GM21825 (cell line): ENCODE measurements around the gene STEAP2.
"Not testable (repeated sequence)": the region's sequence is repeated elsewhere in the genome, so short reads cannot be mapped to it uniquely, and the experiment has no call there.

Experiments used
- ATAC-seq: cut with Tn5 transposase; IDR thresholded peaks from one replicate; pipeline ENCODE4 v1.9.1; 2021; ENCODE audit warnings: mild to moderate bottlenecking, moderate library complexity; ENCODE audit not compliant: unreplicated experiment

The STEAP2 gene

DNA sequence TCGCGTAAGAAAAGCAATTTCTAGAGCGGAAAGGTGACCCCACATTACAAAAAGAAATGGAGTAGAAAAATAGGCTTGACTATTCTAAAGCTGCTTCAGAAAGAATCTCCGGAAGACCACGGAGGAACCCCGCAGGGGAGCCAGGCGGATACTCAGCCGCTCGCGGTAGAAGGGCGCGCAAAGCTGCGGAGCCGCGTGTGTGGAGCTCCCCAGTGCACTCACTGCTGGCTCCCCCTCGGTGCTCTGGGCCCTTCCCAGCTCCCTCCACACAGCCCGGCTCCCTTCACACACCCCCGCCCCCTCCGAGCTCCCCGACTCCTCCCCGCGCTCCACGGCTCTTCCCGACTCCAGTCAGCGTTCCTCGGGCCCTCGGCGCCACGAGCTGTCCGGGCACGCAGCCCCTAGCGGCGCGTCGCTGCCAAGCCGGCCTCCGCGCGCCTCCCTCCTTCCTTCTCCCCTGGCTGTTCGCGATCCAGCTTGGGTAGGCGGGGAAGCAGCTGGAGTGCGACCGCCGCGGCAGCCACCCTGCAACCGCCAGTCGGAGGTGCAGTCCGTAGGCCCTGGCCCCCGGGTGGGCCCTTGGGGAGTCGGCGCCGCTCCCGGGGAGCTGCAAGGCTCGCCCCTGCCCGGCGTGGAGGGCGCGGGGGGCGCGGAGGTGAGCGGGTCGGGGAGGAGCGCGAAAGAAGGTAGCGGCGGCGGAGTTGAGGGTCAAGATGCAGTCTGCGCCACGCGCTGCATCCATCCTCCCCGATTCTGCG is at the start of gene STEAP2:
TSS of gene STEAP2 (plus strand) at position 350 of the 758 bp plus-strand sequence. CDS start 13,343 bp downstream, outside the sequence.
- peak; percentile 91 for ATAC-seq

DNA sequence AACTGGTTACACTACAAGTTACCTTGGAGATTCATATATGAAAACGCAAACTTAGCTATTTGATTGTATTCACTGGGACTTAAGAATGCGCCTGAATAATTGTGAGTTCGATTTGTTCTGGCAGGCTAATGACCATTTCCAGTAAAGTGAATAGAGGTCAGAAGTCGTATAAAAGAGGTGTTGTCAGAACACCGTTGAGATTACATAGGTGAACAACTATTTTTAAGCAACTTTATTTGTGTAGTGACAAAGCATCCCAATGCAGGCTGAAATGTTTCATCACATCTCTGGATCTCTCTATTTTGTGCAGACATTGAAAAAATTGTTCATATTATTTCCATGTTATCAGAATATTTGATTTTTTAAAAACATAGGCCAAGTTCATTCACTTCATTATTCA is 48.0 kb upstream of the STEAP2 start:
- ATAC-seq: no peak

DNA sequence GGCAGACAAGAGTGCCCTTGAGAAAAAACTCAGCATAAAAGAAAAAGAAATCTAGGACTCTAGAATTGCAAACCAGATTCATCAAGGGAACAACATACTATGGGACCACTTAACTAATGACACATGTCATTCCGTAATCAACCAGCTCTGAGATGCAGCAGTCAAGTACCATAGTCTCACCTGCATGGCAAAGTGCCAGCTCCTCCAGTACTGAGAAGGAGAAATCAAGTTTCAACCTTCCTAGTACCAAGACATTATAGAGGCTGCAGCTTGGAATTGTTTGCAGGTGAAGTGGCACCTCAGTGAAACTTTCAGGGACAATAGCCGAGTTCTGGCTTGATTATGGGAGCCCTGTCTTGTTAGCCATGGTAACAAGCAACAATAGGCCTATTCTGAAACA is 45.8 kb upstream of the STEAP2 start:
- ATAC-seq: no peak

DNA sequence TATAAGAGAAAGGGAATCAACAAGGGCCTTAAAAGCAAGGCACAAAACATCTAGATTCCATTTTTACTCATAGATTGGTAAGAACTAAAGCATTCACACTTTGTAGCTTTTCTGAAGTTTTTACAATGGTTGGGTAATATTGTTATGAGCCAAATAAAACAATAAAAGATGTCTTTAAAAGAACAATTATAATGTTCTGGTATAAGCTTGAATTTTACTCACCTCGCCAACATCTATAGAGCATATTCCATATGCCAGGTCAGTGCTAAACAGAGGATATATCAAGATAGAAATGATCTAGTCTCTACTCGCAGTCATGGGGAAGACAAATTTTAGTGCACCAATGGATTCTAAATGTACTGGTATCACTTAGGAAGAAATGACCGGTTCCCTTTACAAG is 45.4 kb upstream of the STEAP2 start:
- no peak for ATAC-seq

DNA sequence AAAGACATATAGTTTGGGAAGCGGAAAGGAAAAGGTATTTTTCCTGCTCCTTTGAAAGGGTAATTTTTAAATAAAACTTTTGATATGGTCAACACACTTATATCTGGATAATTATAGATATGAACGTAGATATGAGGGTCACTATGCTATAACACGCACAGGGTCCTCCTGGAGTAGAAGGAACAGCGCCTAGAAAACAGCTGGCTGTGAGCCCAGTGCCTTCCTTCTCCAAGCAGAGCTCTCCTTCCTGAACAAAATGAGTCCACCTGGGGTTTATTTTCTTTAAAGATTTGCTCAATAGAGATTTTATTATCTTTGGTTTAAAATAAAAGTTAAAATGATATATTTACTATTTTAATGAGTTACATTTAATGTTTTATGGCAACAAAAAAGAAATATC is 44.2 kb upstream of the STEAP2 start:
- ATAC-seq: no peak

DNA sequence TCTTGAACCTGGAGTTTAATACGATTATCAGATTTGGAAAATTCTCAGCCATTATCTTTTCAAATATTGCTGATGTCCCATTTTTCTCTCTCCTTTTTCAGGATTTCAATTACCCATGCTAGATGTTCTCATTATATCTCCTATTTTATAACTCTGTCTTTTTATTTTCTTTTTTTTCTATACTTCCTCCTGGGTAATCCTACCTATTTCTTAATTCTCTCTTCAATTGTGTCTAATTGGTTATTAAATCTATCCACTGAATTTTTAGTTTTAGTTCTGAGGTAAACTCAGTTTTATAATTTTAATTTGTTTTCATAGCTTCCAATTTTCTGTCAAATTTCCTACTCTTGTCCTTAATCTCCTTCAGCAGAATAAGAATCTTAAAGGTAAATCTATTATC is 41.6 kb upstream of the STEAP2 start:
- ATAC-seq: no peak

DNA sequence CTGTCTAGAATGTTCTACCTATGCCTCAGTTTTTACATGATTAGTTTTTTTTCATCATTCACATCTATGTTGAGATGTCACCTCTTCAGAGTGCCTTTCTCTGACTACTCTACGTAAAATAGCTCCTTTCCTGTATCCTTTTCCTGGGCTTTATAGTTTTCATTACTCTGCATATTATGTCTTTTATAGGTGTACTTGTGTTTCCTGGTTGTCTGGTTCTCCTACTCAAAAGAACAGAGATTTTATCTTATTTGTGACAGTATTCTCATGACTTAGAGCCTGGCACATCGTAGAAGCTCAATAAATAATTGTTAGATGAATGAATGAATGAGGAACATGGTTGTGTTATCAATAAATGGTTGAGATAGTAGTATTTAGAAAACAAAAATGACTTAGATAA is 39.4 kb upstream of the STEAP2 start:
- ATAC-seq: no peak

DNA sequence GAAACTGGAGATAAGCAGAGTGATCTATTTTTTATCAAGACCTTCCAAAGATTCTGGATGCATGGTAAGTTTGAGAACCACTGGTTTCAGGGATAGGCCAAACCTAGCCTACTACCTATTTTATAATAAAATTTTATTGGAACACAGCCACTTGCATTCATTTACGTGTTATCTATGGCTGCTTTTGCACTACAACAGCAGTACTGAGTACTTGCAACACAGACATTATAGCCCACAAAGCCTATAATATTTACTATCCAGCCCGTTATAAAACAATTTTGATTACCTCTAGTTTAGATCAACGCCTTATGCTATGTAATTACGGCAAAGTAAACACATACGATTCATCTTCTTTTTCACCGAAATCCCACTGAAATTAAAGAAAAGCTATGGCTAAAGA is 38.9 kb upstream of the STEAP2 start:
- no peak for ATAC-seq

DNA sequence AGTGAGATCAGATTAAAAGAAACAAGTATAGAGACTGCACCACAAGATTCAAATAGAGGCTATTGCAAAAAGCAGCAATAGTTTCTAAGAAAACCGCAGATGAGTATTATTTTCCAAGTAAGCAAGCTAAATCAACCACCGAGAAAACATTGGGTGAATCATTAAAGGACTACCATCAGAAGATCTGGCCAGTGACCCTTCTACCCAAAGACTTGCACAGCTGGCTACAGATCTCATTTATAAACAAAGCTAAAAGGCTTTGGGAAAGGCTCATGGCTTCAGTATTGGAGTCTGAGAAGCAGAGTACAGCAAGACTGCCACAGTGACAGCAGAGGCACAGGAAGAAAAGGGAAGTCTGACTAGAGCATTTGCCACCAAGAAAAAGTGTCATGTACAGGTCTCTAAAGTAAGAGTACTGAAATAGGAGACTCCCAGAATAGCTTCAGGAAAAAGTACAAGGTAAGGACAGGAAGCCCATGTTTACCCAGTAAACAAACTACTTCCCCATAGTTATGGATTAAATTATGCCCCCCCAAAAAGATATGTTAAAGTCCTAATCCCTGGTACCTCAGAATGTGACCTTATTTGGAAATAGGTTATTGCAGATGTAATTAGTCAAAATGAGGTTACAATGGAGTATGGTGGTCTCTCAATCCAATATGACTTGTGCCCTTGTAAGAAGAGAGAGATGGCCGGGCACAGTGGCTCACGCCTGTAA is 38.3 kb upstream of the STEAP2 start:
- peak; percentile 87 for ATAC-seq

DNA sequence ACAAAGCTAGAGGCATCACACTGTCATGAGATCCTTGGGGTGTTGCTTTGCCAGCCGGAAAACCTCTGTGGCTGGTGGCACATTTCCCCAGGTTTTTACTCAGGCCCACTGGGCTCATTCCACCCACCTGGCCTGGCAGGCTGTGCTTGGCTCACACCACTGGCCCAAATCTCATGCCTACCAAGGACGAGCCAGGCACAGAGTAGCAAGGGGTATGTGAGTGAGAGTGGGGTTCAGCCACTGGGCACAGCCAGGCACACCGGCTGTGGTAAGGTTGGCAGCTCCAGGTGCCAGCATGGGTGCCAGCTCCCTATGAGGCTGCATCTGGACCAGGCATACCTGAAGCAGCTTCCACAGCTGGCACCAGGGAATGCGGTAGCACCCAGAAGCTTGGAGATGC is 35.9 kb upstream of the STEAP2 start:
- ATAC-seq: no peak

DNA sequence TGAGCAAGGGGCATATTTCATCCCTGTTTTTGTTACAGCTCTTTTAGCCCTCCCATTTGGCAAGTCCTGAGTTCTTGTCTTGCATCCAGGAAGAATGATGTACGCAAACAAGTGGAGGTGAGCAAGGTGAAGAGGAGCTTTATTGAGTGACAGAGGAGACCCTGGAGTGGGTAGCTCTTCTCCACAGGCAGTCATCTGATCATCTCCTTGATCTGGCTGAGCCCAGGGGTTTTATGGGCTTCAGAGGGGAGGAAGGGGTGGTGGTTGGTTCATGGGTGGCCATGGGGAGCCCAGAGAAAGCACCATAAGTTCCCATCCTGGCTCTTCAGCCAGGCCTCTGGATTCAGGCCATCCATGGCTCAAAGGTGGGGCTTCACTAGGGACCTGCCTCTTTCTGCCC is 35.3 kb upstream of the STEAP2 start:
- no peak for ATAC-seq

DNA sequence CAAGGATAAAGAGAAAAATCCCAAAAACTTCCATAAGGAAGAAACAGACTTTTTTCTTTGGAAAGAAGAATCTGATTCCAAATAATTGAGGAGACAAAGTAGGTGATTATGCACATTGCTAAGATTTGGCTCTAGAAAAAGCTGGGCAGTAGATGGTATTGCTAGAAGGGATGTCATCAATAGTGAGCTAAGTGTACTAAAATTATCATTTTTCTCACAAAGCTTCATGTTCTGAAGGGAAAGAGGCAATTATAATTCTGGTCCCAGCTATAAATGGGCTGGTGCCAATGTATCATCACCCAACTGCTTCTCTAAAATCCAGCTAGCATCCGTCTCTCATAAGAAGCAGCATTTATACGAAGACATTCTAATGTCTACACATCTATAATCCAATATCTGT is 33.4 kb upstream of the STEAP2 start:
- ATAC-seq: no peak

DNA sequence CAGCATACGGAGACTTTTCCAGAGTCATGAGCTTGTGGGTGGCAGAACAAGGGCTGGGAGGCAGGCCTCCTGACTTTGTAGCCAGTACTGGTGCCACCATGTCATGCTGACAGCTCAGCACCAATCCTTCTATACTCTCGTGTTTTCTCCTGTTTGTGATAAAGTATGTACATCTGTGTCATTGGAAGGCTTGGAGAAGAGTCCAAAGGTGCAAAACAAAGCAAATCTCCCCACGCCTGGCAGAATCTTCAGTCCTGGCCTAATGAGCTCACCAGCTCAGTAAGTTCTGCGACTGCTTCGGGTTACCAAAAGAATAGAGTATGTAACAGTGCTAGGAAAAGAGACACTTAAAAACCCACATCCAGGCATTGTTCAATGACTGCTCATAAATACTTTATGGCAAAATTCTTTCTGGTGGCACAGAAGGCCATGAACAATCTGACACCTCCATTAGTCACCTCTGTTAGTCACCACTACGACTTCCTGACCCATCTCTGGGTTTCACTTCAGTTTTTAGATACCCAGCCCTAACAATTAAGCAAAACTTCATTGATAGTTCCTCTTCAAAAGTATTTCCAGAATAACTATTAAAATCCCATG is 32.8 kb upstream of the STEAP2 start:
- ATAC-seq: peak; percentile 96

DNA sequence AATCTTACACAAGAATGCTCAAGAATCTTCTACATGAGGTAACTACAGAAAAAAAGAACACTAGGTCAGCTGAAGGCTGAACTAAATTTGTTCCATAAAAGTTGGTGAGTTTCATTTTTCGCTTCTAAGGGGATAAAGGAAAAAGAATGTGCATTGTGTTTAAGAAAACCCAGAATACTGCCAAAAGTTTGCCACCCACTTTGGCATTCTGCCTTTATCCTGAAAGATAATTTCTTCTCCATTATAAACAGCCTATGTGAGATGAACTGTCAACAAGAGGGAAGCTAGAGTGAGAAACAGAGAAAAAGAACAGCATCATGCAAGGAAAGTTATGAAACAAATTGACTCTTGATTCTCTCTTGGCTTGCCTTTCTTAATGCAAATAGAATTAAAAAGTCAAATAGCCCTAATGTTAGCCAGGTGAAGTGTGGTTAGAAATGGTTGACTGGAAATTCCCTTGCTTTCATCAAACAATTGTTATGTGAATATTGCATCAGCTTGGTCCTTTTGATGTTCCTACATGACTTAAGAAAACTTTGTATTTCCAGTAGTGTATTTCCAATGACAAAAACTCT is 31.4 kb upstream of the STEAP2 start:
- no peak for ATAC-seq

DNA sequence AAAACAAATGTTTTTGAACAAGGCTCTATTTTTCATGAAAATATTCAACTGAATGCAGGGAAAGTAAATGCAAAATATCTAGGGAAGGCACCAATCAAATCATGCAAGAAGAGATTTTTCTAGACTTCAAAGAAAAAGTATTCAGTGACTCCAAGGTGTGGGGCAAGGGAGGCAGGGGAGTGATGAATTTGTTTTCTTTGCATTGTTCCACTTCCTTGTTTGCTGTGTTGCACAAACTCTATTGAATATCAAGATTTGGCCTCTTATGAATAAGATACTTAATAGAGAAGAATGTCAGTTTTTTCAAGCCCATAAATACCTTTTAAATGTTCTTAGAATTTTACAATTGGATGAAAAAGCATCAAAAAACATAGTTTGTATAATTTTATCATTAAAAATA is 30.9 kb upstream of the STEAP2 start:
- no peak for ATAC-seq

DNA sequence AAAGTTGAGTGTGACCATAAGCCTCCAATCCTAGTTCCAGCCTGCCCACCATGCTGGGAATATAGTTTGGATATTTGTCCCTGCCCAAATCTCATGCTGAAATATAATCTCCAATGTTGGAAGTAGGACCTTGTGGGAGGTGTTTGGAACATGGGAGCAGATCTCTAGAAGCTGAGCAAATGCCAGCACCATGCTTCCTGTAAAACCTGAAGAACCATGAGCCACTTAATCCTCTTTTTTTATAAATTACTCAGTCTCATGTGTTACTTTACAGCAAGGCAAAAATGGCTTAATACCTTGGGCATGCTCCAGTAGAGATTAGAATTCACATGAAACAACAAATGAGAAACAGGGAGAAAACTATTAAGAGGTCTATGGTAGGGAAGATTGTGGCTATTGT is 30.1 kb upstream of the STEAP2 start:
- ATAC-seq: no peak

DNA sequence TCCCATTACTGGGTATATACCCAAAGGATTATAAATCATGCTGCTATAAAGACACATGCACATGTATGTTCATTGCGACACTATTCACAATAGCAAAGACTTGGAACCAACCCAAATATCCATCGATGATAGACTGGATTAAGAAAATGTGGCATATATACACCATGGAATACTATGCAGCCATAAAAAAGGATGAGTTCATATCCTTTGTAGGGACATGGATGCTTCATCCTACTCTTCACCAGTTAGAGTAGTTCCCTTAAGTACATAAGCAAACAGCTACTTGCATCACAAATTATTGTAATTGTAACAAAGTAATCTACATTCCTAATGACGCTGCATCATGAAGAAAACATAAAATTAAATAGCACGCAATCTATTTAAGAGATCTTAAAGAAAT is 25.2 kb upstream of the STEAP2 start:
- ATAC-seq: not testable (repeated sequence)

DNA sequence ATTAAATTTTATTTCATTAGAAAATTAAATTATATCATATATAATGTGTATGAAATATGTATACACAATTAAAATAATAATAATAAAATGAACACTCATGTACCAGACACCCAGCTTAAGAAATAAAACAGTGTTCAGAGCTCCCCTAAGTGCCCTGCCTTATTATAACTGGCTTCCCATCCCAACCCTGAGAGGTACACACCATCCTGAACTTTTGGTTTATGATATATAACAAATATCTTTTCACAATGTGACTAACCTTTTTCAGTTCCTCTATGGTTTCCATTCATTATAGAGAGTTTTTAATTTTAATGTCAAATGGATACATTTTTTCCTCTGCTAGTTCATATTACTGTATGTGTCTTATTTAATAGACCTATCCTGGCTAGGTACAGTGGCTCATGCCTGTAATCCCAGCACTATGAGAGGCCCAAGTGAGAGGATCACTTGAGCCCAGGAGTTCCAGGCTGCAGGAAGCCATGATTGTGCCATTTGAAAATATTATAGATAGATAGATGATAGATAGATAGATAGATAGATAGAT is 24.0 kb upstream of the STEAP2 start:
- ATAC-seq: no peak

DNA sequence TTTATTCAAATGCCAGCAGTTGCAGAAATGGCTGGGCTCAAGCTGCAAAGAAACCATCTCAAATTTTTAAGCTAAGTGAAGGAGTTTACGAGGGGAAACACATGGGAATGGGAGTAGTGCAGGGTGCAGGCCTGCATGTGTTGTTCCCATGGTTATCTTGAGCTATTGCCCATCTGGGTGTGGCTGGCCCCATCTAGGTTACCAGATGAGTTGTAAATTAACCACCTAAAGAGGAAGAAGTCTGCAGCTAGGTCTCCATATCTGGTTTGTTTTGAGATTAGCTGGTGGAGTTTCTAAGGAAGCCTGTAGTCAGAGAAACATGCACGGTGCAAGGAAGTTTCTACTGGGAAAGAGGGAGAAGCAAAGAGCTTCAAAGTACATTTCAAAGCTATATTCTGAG is 23.3 kb upstream of the STEAP2 start:
- ATAC-seq: peak; percentile 95

DNA sequence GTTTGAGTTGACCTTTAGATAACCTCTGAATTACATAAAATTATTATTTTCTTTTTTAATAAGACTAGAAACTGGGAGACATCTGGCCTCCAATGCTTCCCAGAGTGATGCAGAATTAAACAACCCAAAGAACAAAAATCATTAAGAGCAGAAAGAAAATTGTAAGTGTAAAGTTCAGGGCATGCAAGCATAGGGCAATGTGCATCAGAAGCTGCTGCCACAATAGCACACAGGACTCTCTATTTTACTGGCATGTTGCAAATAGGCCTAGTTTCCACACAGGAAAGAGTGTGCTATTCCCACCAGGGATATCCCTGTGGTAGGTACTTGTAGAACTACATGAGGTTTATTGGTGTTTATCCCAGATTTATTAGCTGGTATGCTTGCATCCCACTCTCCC is 20.5 kb upstream of the STEAP2 start:
- no peak for ATAC-seq

DNA sequence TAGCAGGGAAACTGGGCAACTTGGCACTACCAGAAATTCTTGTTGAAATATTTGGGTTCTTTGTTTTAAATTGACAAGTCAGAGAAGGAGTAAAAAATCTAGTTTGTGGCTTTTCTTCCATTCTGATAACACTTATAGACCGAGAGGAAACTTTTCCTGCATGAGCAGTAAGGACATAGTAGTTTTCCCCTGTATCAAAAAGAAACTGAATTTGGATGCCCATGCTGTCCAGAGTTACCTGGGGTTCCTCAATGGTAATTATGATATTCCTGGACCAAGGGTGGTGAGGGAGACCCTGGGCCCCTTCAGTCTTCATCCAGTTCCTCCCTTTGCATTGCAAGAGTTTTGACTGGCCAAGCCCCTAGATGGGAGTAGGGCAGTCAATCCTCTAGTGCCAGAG is 19.9 kb upstream of the STEAP2 start:
- no peak for ATAC-seq
